ENCODE data around the gene ZNF76.

GRCh38 chr6:35293681-35294080 lies 34.1 kb downstream of the ZNF76 start:
- TF ChIP-seq POLR2A (IDR thresholded peaks at IDR 0.05; ENCODE audit: low read depth, low read length) (no peak), POLR2AphosphoS5 (IDR thresholded peaks at IDR 0.05; ENCODE audit: low read depth, low read length) (no peak), SPI1 (IDR thresholded peaks at IDR 0.05; ENCODE audit: low read depth, low read length) (no peak), TAF1 (IDR thresholded peaks at IDR 0.05; ENCODE audit: low read depth, low read length) (no peak)

Measured in GM12891 (cell line).